A549 (cell line): ENCODE data around the gene MROH2B.

Source experiments
- CHD2 ChIP-seq: fragments of 150-350 bp; IDR thresholded peaks from 2 replicates; pipeline ENCODE4 v1.6.1; 2014; ENCODE audit warnings: low read length; ENCODE audit not compliant: partially characterized antibody
- CHD4 ChIP-seq: fragments of 200-600 bp; sonication (generic); IDR thresholded peaks from 2 replicates; pipeline ENCODE4 v1.6.1; 2016; ENCODE audit warnings: antibody characterized with exemption, mild to moderate bottlenecking, borderline replicate concordance
- EP300 ChIP-seq, 2 experiments: fragments of >200 bp; sonication (Bioruptor Twin); formaldehyde crosslinking; IDR thresholded peaks; 2 replicates in 1 of 2; 3 replicates in 1 of 2; pipeline ENCODE4 v1.6.1; 2016 to 2017
- HOXB13 ChIP-seq: fragments of 250-450 bp; sonication (Bioruptor Pico); IDR thresholded peaks from 2 replicates; pipeline ENCODE4 v1.5.0; 2020; ENCODE audit warnings: low read depth, mild to moderate bottlenecking, moderate library complexity
- MYC ChIP-seq: IDR thresholded peaks from 2 replicates; pipeline ENCODE4 v1.6.1; 2012; ENCODE audit warnings: mild to moderate bottlenecking, inconsistent platforms, low read length, improper control_type of control experiment, borderline replicate concordance
- POLR2AphosphoS2 ChIP-seq: conservative IDR thresholded peaks from 2 replicates; pipeline ENCODE4 v1.6.1; 2012; ENCODE audit warnings: low read length, improper control_type of control experiment, inconsistent platforms
- RAD21 ChIP-seq, 2 experiments: fragments of >200 bp in 1 of 2; sonication (Bioruptor Twin) in 1 of 2; formaldehyde crosslinking in 1 of 2; IDR thresholded peaks in 1 of 2; conservative IDR thresholded peaks in 1 of 2; 2 replicates in 1 of 2; 3 replicates in 1 of 2; pipeline ENCODE4 v1.6.1; 2012 to 2018; ENCODE audit warnings: inconsistent platforms in 1 of 2
- TFCP2L1 ChIP-seq: fragments of 250-450 bp; sonication (Bioruptor Pico); IDR thresholded peaks from 2 replicates; pipeline ENCODE4 v1.5.0; 2021; ENCODE audit warnings: mild to moderate bottlenecking
- ZFP36 ChIP-seq: fragments of 450-650 bp; IDR thresholded peaks from 2 replicates; pipeline ENCODE4 v1.6.1; 2014; ENCODE audit warnings: borderline replicate concordance; ENCODE audit not compliant: partially characterized antibody
- TF ChIP-seq, protein P1 (sequence below): fragments of 150-350 bp; IDR thresholded peaks from 2 replicates; pipeline ENCODE4 v1.6.1; 2014; ENCODE audit warnings: low read depth, mild to moderate bottlenecking, low read length
- TF ChIP-seq, protein P2 (sequence below): fragments of >200 bp; sonication (Bioruptor Twin); formaldehyde crosslinking; IDR thresholded peaks from 3 replicates; pipeline ENCODE4 v1.5.1; 2016

DNA sequence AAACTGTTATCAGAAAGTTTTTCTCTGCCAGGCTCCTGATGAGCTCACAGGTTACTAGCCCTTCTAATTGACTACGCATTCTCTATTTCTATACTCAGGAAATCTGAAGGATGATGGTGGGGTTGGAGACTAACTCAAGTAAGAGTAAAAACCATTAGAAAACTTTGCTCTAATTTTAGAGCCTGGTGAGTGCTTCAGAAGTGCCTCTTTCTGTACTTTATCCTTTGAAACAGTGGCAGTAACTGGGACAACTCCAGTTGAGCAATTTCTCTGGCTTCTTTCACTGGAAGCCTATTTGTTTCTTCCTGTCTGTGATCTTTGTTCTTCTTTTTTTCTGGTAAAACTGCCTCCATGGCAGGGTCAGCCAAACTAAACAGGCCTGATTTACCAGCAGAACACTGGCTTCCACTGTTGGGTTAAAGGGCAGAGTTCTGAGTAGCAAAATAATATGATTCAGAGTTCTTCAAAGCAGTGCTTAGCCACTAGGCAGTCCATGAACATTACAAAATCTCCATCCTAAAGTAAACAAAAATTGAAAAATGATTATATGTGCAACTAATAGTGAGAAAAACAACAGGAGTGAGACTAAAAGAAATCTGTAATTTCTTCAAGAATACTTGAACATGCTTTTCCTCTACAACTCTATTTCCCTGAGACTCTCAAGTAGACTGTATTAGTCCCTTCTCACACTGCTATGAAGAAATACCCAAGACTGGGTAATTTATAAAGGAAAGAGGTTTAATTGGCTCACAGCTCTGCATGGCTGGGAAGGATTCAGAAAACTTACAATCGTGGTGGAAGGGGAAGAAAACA, 79.8 kb downstream of the MROH2B start:
- TF ChIP-seq, protein P1, sequence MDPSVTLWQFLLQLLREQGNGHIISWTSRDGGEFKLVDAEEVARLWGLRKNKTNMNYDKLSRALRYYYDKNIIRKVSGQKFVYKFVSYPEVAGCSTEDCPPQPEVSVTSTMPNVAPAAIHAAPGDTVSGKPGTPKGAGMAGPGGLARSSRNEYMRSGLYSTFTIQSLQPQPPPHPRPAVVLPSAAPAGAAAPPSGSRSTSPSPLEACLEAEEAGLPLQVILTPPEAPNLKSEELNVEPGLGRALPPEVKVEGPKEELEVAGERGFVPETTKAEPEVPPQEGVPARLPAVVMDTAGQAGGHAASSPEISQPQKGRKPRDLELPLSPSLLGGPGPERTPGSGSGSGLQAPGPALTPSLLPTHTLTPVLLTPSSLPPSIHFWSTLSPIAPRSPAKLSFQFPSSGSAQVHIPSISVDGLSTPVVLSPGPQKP = no peak
- TF ChIP-seq ZFP36 (no peak), CHD4 (no peak), POLR2AphosphoS2 (no peak), RAD21 (conservative IDR thresholded peaks at IDR 0.05 in 1 of 2, IDR thresholded peaks at IDR 0.05 in 1 of 2) (no peak), TFCP2L1 (CRISPR knock-in tag) (no peak), CHD2 (no peak), HOXB13 (CRISPR knock-in tag) (no peak), EP300 (IDR thresholded peaks at IDR 0.05) (no peak), MYC (no peak)
- TF ChIP-seq, protein P2, sequence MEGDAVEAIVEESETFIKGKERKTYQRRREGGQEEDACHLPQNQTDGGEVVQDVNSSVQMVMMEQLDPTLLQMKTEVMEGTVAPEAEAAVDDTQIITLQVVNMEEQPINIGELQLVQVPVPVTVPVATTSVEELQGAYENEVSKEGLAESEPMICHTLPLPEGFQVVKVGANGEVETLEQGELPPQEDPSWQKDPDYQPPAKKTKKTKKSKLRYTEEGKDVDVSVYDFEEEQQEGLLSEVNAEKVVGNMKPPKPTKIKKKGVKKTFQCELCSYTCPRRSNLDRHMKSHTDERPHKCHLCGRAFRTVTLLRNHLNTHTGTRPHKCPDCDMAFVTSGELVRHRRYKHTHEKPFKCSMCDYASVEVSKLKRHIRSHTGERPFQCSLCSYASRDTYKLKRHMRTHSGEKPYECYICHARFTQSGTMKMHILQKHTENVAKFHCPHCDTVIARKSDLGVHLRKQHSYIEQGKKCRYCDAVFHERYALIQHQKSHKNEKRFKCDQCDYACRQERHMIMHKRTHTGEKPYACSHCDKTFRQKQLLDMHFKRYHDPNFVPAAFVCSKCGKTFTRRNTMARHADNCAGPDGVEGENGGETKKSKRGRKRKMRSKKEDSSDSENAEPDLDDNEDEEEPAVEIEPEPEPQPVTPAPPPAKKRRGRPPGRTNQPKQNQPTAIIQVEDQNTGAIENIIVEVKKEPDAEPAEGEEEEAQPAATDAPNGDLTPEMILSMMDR = no peak
